H1 (cell line): ENCODE results near the gene SF3B1.
"Not testable (repeated sequence)": the region's sequence is repeated elsewhere in the genome, so short reads cannot be mapped to it uniquely, and the experiment has no call there.

Experiments
- CEBPB ChIP-seq: IDR thresholded peaks from 2 replicates; pipeline ENCODE4 v1.6.1; 2012; ENCODE audit warnings: low read depth, low read length
- CTCF ChIP-seq, 3 experiments: IDR thresholded peaks; 1 replicate in 2 of 3; 2 replicates in 1 of 3; pipeline versions ENCODE4 v1.5.1 to v1.6.1; 2011; ENCODE audit warnings: low read length in 3 of 3, mild to moderate bottlenecking in 3 of 3, inconsistent platforms in 2 of 3, low read depth in 1 of 3, moderate library complexity in 1 of 3; ENCODE audit not compliant: insufficient read depth in 1 of 3; ENCODE audit errors: control extremely low read depth in 1 of 3
- EP300 ChIP-seq, 2 experiments: IDR thresholded peaks; 1 replicate in 1 of 2; 2 replicates in 1 of 2; pipeline ENCODE4 v1.6.1; 2011 to 2012; ENCODE audit warnings: low read depth in 2 of 2, low read length in 2 of 2, mild to moderate bottlenecking in 2 of 2, borderline replicate concordance in 1 of 2, inconsistent platforms in 1 of 2, moderate library complexity in 1 of 2
- GTF2F1 ChIP-seq: IDR thresholded peaks from 2 replicates; pipeline ENCODE4 v1.6.1; 2012; ENCODE audit warnings: low read depth, low read length, improper control_type of control experiment, borderline replicate concordance
- JUN ChIP-seq: IDR thresholded peaks from 2 replicates; pipeline ENCODE4 v1.6.1; 2011; ENCODE audit warnings: low read depth, mild to moderate bottlenecking, improper control_type of control experiment, low read length
- JUND ChIP-seq: IDR thresholded peaks from 2 replicates; pipeline ENCODE4 v1.6.1; 2011; ENCODE audit warnings: mild to moderate bottlenecking, improper control_type of control experiment, low read length
- MAX ChIP-seq: IDR thresholded peaks from 2 replicates; pipeline ENCODE4 v1.6.1; 2012; ENCODE audit warnings: inconsistent platforms
- POLR2A ChIP-seq, 2 experiments: IDR thresholded peaks; 1 replicate in 1 of 2; 2 replicates in 1 of 2; pipeline ENCODE4 v1.6.1; 2011; ENCODE audit warnings: low read depth in 2 of 2, low read length in 2 of 2, mild to moderate bottlenecking in 2 of 2; ENCODE audit errors: control extremely low read depth in 1 of 2
- RXRA ChIP-seq: IDR thresholded peaks from 2 replicates; pipeline ENCODE4 v1.6.1; 2011; ENCODE audit warnings: low read depth, mild to moderate bottlenecking, low read length, moderate library complexity; ENCODE audit not compliant: insufficient read depth
- YY1 ChIP-seq: IDR thresholded peaks from 2 replicates; pipeline ENCODE4 v1.6.1; 2011; ENCODE audit warnings: low read depth, mild to moderate bottlenecking, low read length

GRCh38 chr2:197379308-197379917 is 55.4 kb downstream of the SF3B1 start:
- not testable (repeated sequence) for TF ChIP-seq CTCF (IDR thresholded peaks at IDR 0.05; ENCODE audit: control extremely low read depth in 1 of 3, insufficient read depth in 1 of 3, low read depth in 1 of 3, low read length in 3 of 3); RXRA; CEBPB; MAX; GTF2F1; POLR2A (IDR thresholded peaks at IDR 0.05; ENCODE audit: control extremely low read depth in 1 of 2, low read depth in 2 of 2, low read length in 2 of 2); YY1; JUN; JUND; EP300 (IDR thresholded peaks at IDR 0.05; ENCODE audit: borderline replicate concordance in 1 of 2, low read depth in 2 of 2, low read length in 2 of 2)
